Embryonic facial prominence (tissue), 1 donor: Measurements from ENCODE around the gene ITSN2.

Source experiments
- DNase-seq: peaks from one replicate; pipeline ENCODE4 v3.0.0-alpha.2; 2016; ENCODE audit errors: extremely low spot score

The ITSN2 gene

DNA sequence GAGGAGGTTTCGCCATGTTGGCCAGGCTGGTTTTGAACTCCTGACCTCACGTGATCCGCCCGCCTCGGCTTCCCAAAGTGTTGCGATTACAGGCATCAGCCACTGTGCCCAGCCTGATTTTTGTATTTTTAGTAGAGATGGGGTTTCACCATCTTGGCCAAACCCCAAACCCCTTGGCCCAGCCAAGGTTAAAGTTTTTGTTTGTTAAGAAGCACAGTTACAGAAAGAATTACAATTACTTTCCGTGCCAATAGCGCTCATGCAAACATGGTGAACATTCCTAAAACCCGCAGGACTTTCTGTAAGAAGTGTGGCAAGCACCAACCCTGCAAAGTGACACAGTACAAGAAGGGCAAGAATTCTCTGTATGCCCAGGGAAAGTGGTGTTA is 26.1 kb downstream of the ITSN2 start:
- no peak for DNase-seq

DNA sequence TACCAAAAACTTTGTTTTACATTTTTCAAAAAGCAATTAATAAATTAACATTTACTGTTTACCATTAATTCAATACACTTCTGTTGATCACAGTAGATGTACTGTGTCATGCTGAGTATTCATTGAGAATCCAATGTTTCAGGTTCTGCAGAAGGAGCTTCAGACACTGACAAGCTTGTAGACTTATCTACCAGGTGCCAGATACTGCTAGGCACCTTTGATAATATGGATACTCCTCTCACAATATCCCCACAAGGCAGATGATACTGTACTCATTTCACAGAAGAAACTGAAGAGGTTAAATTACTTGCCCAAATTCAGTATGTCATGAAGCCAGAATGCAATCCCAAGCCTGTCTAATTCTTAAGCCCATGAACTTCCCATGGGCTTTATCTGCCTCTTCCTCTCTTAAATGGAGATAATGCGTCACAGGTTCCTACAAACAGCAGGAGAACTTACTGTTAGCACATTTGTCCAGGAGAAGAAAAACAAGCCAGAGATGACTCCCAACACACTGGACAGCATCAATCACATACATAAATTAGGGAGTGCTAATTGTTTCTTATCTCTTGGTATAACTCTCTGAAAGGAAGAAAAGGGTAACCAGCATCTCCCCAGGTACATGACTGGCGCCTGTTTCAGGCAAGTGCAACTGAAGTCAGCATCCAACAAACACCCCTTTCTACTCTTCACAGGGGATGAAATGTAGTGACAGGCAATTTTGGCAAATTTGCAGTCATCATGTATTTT is 27.4 kb downstream of the ITSN2 start:
- no peak for DNase-seq

DNA sequence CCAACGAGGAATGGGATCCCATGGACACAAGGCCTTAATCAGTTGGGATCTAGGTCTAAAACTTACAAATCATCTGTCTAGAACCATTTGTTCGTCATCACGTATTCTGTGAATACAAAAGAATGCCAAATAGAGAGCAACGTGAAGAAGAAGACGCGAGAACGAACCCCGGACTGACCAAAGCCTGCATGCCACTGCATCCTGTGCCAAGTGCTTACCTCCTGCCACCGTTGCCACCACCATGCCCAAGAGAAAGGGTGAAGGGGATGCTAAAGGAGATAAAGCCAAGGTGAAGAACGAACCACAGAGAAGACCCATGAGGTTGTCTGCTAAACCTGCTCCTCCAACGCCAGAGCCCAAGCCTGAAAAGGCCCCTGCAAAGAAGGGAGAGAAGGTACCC is 30.2 kb downstream of the ITSN2 start:
- no peak for DNase-seq

GRCh38 chr2:24329700-24330099 is 30.6 kb downstream of the ITSN2 start:
- no peak for DNase-seq

DNA sequence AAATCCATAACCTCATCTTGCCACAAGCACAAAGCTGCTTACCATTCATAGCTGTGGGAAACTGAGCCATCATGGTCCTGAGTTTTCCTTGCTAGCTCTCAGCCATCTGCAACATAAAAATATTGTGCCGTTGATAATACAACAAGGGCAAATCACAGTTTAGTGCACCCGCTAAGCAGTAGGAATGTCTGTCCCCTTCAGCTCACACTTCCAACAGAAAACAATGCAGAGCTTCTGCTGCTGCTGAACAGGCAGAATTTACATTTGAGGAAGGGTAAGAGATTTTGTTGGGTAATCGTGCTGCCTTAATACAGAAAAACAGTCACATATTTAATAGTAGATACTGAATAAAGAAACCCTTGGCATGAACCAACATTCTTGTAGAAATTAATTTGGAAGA is 32.3 kb downstream of the ITSN2 start:
- DNase-seq = no peak

- no peak for DNase-seq
Measured at GRCh38 chr2:24317491-24317920, 42.8 kb downstream of the ITSN2 start.

- no peak for DNase-seq
Measured at GRCh38 chr2:24315669-24316068, 44.7 kb downstream of the ITSN2 start.

GRCh38 chr2:24313744-24314632 is 46.3 kb downstream of the ITSN2 start:
- DNase-seq = no peak

GRCh38 chr2:24307961-24308360 is 52.4 kb downstream of the ITSN2 start:
- DNase-seq = no peak

- no peak for DNase-seq
Measured at GRCh38 chr2:24304631-24305030, 55.7 kb downstream of the ITSN2 start.

- no peak for DNase-seq
Measured at GRCh38 chr2:24304098-24304497, 56.2 kb downstream of the ITSN2 start.

DNA sequence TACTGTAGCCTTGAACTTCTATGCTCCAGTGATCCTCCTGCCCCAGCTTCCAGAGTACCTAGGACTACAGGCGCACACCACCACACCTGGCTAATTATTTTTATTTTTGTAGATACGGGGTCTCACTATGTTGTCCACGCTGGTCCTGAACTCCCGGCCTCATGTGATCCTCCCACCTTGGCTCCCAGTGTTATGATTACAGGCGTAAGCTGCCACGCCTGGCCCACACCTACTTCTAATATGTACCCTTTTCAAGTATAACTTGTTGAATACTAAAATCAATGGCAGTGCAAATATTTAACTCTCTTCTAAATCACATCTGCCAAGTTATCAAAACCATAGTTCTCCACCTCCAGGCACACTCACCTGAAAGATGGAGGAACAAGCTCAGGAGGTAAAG is 58.7 kb downstream of the ITSN2 start:
- no peak for DNase-seq

- DNase-seq = no peak
Measured at GRCh38 chr2:24297663-24298062, 62.7 kb downstream of the ITSN2 start.

GRCh38 chr2:24287171-24287570 is 73.2 kb downstream of the ITSN2 start:
- DNase-seq = no peak

GRCh38 chr2:24285484-24286152 is 74.7 kb downstream of the ITSN2 start:
- DNase-seq = no peak

- no peak for DNase-seq
Measured at GRCh38 chr2:24280645-24281044, 79.7 kb downstream of the ITSN2 start.

DNA sequence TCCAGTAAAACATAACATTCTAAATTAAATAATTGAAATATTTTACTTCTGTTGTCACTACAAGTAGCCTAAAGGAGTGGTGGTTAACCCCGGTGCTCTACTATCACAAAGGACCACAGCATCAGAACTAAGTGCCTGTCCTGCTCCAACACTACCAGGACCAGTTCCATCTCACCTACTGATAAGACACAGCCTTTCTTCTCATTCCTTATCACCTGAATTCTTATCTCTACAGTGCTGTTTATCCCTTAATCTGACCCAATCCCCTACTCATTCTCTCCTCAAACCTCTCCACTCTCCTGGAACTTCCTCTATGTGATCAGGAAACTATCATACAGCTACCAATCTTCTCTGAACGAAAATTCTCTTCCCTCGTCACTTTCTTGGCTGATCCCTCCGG is 80.2 kb downstream of the ITSN2 start:
- DNase-seq = no peak

GRCh38 chr2:24276349-24276899 is 83.9 kb downstream of the ITSN2 start:
- no peak for DNase-seq

DNA sequence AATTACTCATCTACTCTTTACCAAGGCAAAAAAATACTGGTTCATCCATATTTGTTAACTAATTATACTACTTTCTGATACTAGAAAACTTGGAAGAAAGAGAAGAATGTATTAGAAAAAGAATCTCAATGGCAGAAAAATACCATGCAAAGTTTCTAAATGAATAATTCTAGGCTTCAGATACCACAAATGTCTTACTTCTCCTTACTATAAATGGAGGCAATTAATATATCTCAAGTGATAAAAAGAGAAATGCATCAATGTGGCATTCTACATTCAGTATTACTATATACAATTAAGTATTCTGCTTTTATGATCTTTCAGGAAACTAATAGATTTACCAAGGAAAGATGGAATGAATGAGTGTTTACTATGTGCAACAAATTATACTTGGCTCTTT is 85.5 kb downstream of the ITSN2 start:
- DNase-seq = no peak

- DNase-seq = no peak
Measured at GRCh38 chr2:24273598-24273997, 86.7 kb downstream of the ITSN2 start.

GRCh38 chr2:24272907-24273306 is 87.4 kb downstream of the ITSN2 start:
- DNase-seq = no peak

DNA sequence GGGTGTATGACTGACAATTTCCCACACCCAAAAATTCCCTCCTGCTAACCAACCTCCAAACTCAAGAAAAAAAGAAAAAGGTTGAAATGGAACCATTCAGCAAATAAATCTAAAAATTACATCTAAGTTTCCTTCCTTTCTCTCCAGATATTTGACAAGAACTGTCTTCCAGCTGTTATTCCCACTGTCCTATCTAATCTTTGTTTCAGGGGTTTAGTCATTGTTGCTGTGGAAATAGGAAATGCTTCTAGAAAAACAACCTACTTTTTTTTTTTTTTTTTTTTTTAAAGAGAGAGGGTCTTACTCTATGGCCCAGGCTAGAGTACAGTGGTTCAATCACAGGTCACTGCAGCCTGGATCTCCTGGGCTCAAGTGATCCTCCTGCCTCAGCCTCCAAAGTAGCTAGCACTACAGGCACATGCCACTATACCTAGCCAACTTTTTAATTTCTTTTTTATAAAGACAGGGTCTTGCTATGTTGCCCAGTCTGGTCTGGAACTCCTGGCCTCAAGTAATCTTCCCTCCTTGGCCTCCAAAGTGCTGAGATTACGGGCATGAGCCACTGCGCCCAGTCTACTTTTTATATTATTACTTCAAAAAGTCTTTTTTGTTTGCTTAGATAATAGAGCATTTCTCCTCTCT is 88.1 kb downstream of the ITSN2 start:
- DNase-seq = no peak
